Fibroblast of lung (primary cell): ENCODE data around the gene DPYD. TPM values are rescaled to one million over a fixed set of nuclear protein-coding genes. Genes with fewer than 3 reads are reported as not detected.

Experiments
- DNase-seq, 2 donors: peaks; one replicate each; pipeline versions ENCODE4 v3.0.0 to v3.0.0-alpha.2; 2010; ENCODE audit warnings: low read depth in 2 of 2
- H2AFZ ChIP-seq: 2 replicates; pipeline ENCODE4 v1.5.1; 2012; ENCODE audit warnings: low read length, control low read depth, inconsistent platforms
- H3K27ac ChIP-seq: 2 replicates; pipeline ENCODE4 v1.5.1; 2011; ENCODE audit warnings: low read length, control low read depth; ENCODE audit not compliant: insufficient read depth
- H3K27me3 ChIP-seq: 2 replicates; pipeline ENCODE4 v1.5.1; 2011; ENCODE audit warnings: mild to moderate bottlenecking, low read length; ENCODE audit not compliant: control insufficient read depth, insufficient read depth
- H3K36me3 ChIP-seq: 2 replicates; pipeline ENCODE4 v1.5.1; 2011; ENCODE audit warnings: low read length; ENCODE audit not compliant: control insufficient read depth, insufficient read depth
- H3K4me1 ChIP-seq: 2 replicates; pipeline ENCODE4 v1.5.1; 2011; ENCODE audit warnings: low read length; ENCODE audit not compliant: control insufficient read depth, insufficient read depth; ENCODE audit errors: extremely low read depth
- H3K4me2 ChIP-seq: 2 replicates; pipeline ENCODE4 v1.5.1; 2011; ENCODE audit warnings: low read length, control low read depth; ENCODE audit not compliant: insufficient read depth; ENCODE audit errors: extremely low read depth
- H3K4me3 ChIP-seq, 4 experiments: fragments of 200-600 bp in 1 of 4; sonication (generic) in 1 of 4; replicated peaks in 1 of 4; 2 replicates each; pipeline ENCODE4 v1.5.1; 2011 to 2016; ENCODE audit warnings: low read length in 4 of 4, low read depth in 3 of 4, mild to moderate bottlenecking in 3 of 4, control low read depth in 2 of 4, inconsistent platforms in 1 of 4, mixed read lengths in 1 of 4; ENCODE audit not compliant: insufficient read depth in 1 of 4; ENCODE audit errors: control extremely low read depth in 1 of 4
- H3K79me2 ChIP-seq: 2 replicates; pipeline ENCODE4 v1.5.1; 2012; ENCODE audit warnings: mild to moderate bottlenecking, low read length, inconsistent platforms; ENCODE audit not compliant: control insufficient read depth, insufficient read depth
- H3K9ac ChIP-seq: 2 replicates; pipeline ENCODE4 v1.5.1; 2011; ENCODE audit warnings: mild to moderate bottlenecking, low read length, control low read depth; ENCODE audit not compliant: insufficient read depth
- H3K9me3 ChIP-seq: 2 replicates; pipeline ENCODE4 v1.5.1; 2012; ENCODE audit warnings: low read depth, low read length; ENCODE audit not compliant: control insufficient read depth, insufficient read depth
- H4K20me1 ChIP-seq: 2 replicates; pipeline ENCODE4 v1.5.1; 2011; ENCODE audit warnings: low read length; ENCODE audit not compliant: control insufficient read depth, insufficient read depth; ENCODE audit errors: extremely low read depth
- CTCF ChIP-seq, 2 donors: IDR thresholded peaks in 1 of 2; conservative IDR thresholded peaks in 1 of 2; 1 replicate in 1 of 2; 2 replicates in 1 of 2; pipeline ENCODE4 v1.5.1; 2011 to 2012; ENCODE audit warnings: low read length in 2 of 2, control low read depth in 1 of 2, inconsistent platforms in 1 of 2, low read depth in 1 of 2, mild to moderate bottlenecking in 1 of 2
- EZH2 ChIP-seq: IDR thresholded peaks from 2 replicates; pipeline ENCODE4 v1.5.1; 2012; ENCODE audit warnings: low read length, control low read depth, mild to moderate bottlenecking; ENCODE audit errors: missing control alignments
- polyA plus RNA-seq, 2 donors: library from polyadenylated mRNA; depleted of rRNA in 1 of 2; stranded (reverse) in 1 of 2; unstranded in 1 of 2; fragments of >200 nt; gene quantifications; 2 replicates each; pipeline ENCODE4 v1.2.1, GENCODE V29; 2011 to 2012; ENCODE audit warnings: missing spikeins in 1 of 2
- total RNA-seq: library from RNA; depleted of rRNA; stranded (reverse); fragments of >200 nt; gene quantifications from 2 replicates; pipeline ENCODE4 v1.2.1, GENCODE V29; 2014

Gene DPYD
- total and polyA plus RNA-seq, 2 donors (not counting 1 experiment from before 2014, with no cell fraction given): 32.0 to 63.1 TPM

DNA sequence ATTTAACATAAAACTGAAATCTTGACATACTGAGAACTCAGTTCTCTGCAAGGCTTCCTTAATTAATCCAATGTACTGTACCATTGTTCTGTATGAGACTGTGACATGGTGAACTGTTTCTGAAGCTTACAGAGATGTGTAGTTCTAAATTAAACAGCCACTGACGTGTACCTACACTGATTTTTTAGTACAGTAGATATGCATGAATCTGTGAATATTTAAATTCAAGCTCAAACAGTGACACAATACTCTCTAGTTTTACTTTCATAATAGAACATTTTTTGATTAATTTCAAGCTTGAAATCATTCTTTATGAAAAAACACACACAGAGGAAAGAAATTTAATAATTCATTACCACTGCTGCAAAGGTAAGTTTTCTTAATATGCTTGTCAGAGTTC lies 621.9 kb downstream of the DPYD start:
- H3K4me1 ChIP-seq: no peaks in the 10 kb centered on the region
- no peaks in the 10 kb centered on the region for H3K9me3 ChIP-seq
- H3K27ac ChIP-seq: no peak overlapping the region
- no peak overlapping the region for H3K4me2 ChIP-seq
- H4K20me1 ChIP-seq: no peaks in the 10 kb centered on the region
- no peak overlapping the region for H3K9ac ChIP-seq
- no peak overlapping the region for H3K4me3 ChIP-seq
- no peak for DNase-seq
- no peak overlapping the region for H2AFZ ChIP-seq
- no peaks in the 10 kb centered on the region for H3K27me3 ChIP-seq
- no peaks in the 10 kb centered on the region for H3K36me3 ChIP-seq
- TF ChIP-seq EZH2 (no peak), CTCF (conservative IDR thresholded peaks at IDR 0.05 in 1 of 2, IDR thresholded peaks at IDR 0.05 in 1 of 2; ENCODE audit: low read depth in 1 of 2, low read length in 2 of 2) (no peak)
- H3K79me2 ChIP-seq: no peaks in the 10 kb centered on the region

- Histone ChIP-seq H3K9ac (no peak overlapping the region), H3K27ac (no peak overlapping the region), H3K4me1 (no peaks in the 10 kb centered on the region), H2AFZ (no peak overlapping the region), H3K79me2 (no peaks in the 10 kb centered on the region), H3K4me2 (no peak overlapping the region), H4K20me1 (no peaks in the 10 kb centered on the region), H3K36me3 (no peaks in the 10 kb centered on the region), H3K9me3 (no peaks in the 10 kb centered on the region), H3K4me3 (no peak overlapping the region), H3K27me3 (no peaks in the 10 kb centered on the region)
- TF ChIP-seq CTCF (conservative IDR thresholded peaks at IDR 0.05 in 1 of 2, IDR thresholded peaks at IDR 0.05 in 1 of 2; ENCODE audit: low read depth in 1 of 2, low read length in 2 of 2): no peak
- TF ChIP-seq EZH2: no peak
- DNase-seq: no peak
Measured at GRCh38 chr1:97297611-97298010, 623.2 kb downstream of the DPYD start.

GRCh38 chr1:97281962-97282361 lies 638.9 kb downstream of the DPYD start:
- TF ChIP-seq EZH2 (no peak), CTCF (conservative IDR thresholded peaks at IDR 0.05 in 1 of 2, IDR thresholded peaks at IDR 0.05 in 1 of 2; ENCODE audit: low read depth in 1 of 2, low read length in 2 of 2) (no peak)
- Histone ChIP-seq H2AFZ (no peak overlapping the region), H3K27me3 (no peaks in the 10 kb centered on the region), H3K9ac (no peak overlapping the region), H3K79me2 (no peaks in the 10 kb centered on the region), H3K27ac (no peak overlapping the region), H4K20me1 (no peaks in the 10 kb centered on the region), H3K9me3 (no peaks in the 10 kb centered on the region), H3K4me2 (no peak overlapping the region), H3K36me3 (no peaks in the 10 kb centered on the region), H3K4me1 (peaks cover 4% of the 10 kb centered on the region), H3K4me3 (no peak overlapping the region)
- no peak for DNase-seq
